Stimulated activated memory B cell treated with anti-CD40 and anti-IgM and Interleukin-4, amounts not matched to agents 10 μg/mL and 1 μg/mL and 100 μg/mL, for 72 hours (primary cell): ENCODE measurements around the gene WAC.
"Not testable (repeated sequence)": the region's sequence is repeated elsewhere in the genome, so short reads cannot be mapped to it uniquely, and the experiment has no call there.

Experiments
- ATAC-seq: fragments of 150-1000 bp; cut with Tn5 transposase; 2 replicates; pipeline ENCODE4 v1.10.0; 2021
- H3K27ac Mint-ChIP-seq: one replicate; pipeline ENCODE4 v1.8.0; 2022; ENCODE audit warnings: mild to moderate bottlenecking, mixed read lengths
- H3K27me3 Mint-ChIP-seq: one replicate; pipeline ENCODE4 v1.8.0; 2022; ENCODE audit warnings: mixed read lengths
- H3K36me3 Mint-ChIP-seq: one replicate; pipeline ENCODE4 v1.8.0; 2022; ENCODE audit warnings: mixed read lengths
- H3K4me1 Mint-ChIP-seq: one replicate; pipeline ENCODE4 v1.8.0; 2022; ENCODE audit warnings: mixed read lengths
- H3K4me3 Mint-ChIP-seq: one replicate; pipeline ENCODE4 v1.8.0; 2022; ENCODE audit warnings: mild to moderate bottlenecking, moderate library complexity, mixed read lengths
- H3K9me3 Mint-ChIP-seq: one replicate; pipeline ENCODE4 v1.8.0; 2022; ENCODE audit warnings: mixed read lengths

Gene WAC

GRCh38 chr10:28638392-28638791 lies 105.5 kb downstream of the WAC start:
- no peak for ATAC-seq
- Mint-ChIP-seq H3K4me3 (no peak overlapping the region), H3K36me3 (no peaks in the 10 kb centered on the region), H3K9me3 (peaks cover 9% of the 10 kb centered on the region), H3K27me3 (peaks cover 39% of the 10 kb centered on the region), H3K4me1 (no peaks in the 10 kb centered on the region), H3K27ac (no peak overlapping the region)

DNA sequence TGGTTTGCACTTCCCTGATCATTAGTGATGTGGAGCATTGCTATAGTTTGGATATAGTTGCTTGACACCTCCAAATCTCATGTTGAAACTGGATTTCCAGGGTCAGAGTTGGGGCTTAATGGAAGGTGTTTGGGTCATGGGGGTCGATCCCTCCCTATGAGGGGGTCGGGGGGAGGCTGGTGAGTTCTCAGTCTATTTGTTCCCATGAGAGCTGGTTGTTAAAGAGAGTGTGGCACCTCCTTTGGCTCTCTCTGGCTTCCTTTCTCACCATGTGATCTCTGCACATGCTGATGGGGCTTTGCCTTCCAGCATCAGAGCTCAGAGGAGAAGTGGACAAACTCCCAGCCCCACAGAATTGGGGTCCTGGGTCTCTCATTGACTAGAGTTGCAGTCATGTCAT lies 107.6 kb downstream of the WAC start:
- Mint-ChIP-seq H3K4me1 (no peaks in the 10 kb centered on the region), H3K36me3 (no peaks in the 10 kb centered on the region), H3K4me3 (no peak overlapping the region), H3K9me3 (peaks cover 9% of the 10 kb centered on the region), H3K27me3 (peaks cover 30% of the 10 kb centered on the region), H3K27ac (no peak overlapping the region)
- ATAC-seq, result no peak

DNA sequence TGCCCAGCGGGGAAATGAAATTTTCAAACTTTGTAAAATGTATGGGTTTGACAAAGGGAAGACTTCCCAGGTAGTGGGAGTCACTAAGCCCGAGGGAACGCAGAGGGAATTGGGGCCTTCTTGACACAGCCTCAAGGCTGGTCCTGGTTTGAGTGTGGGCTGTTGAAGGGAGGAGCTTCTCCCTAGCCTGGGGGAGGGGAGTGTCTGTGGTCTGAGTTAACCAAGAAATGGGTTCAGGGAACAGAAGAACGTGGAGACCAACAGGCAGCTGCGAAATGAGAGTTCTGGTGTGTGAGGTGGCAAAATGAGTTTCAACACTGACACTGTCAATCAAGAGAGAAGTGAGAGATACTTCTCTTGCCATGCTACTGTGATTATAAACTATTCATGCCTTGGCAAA lies 111.7 kb downstream of the WAC start:
- no peak overlapping the region for H3K4me3 Mint-ChIP-seq
- H3K36me3 Mint-ChIP-seq, result no peaks in the 10 kb centered on the region
- peaks cover 23% of the 10 kb centered on the region for H3K27me3 Mint-ChIP-seq
- H3K4me1 Mint-ChIP-seq, result no peaks in the 10 kb centered on the region
- H3K27ac Mint-ChIP-seq, result no peak overlapping the region
- peaks cover 2% of the 10 kb centered on the region for H3K9me3 Mint-ChIP-seq
- no peak for ATAC-seq

DNA sequence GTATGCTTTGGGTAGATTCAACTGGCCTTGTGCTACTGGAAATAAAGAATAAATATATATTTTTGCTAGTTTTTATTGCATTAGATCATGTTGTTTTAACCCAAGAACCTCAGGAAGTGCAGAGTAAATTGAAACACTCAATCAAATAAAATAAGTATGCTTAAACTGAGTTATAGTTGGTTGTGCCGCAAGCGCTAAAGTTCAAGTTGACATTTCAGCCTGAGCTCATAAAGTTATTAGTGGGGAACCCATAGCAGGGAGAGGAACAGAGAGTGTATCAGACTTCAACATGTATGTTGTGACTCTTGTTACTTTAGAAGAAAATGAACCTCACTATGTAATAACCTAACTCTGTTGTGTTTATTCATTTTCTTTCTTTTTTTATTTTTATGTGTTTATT lies 119.2 kb downstream of the WAC start:
- no peaks in the 10 kb centered on the region for H3K36me3 Mint-ChIP-seq
- peaks cover 24% of the 10 kb centered on the region for H3K27me3 Mint-ChIP-seq
- no peaks in the 10 kb centered on the region for H3K4me1 Mint-ChIP-seq
- no peak overlapping the region for H3K27ac Mint-ChIP-seq
- no peak overlapping the region for H3K4me3 Mint-ChIP-seq
- no peaks in the 10 kb centered on the region for H3K9me3 Mint-ChIP-seq
- ATAC-seq, result no peak

DNA sequence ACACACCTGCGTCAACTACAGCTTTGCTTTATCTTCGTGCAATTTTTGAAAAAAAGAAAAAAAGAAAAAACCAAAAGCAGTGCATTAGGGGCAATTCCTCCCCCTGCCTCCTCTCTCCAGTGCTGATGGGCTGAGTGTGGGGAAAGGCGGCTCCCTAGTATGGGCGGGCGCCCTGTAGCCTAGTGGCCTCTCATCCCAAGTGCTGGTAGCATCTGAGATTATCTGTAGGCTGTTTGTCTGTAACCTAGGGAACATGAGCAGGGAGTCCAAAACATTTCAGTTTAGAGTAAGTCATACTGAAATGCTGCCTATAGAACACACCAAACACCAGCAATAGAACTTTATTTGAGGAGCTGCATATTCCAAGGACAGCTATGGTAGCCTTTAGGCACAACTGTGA lies 119.8 kb downstream of the WAC start:
- peaks cover 24% of the 10 kb centered on the region for H3K27me3 Mint-ChIP-seq
- H3K9me3 Mint-ChIP-seq, result no peaks in the 10 kb centered on the region
- H3K4me3 Mint-ChIP-seq, result no peak overlapping the region
- H3K27ac Mint-ChIP-seq, result no peak overlapping the region
- ATAC-seq, result no peak
- H3K36me3 Mint-ChIP-seq, result no peaks in the 10 kb centered on the region
- H3K4me1 Mint-ChIP-seq, result no peaks in the 10 kb centered on the region

DNA sequence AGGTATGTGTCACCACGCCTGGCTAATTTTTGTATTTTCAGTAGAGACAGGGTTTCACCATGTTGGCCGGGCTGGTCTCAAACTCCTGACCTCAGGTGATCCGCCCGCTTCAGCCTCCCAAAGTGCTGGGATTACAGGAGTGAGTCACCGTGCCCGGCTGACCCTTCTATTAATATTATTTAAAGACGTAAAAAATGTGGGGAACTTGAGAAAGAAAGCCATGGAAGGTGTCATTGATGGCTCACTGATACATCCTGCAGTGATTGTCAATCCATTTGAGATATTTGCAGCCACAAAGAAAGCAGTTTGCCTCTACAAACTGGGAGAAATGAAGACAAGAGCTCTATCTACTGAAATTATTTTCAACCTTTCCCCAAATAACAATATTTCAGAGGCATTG lies 125.9 kb downstream of the WAC start:
- H3K4me3 Mint-ChIP-seq, ATAC-seq, H3K9me3 Mint-ChIP-seq, H3K36me3 Mint-ChIP-seq, H3K4me1 Mint-ChIP-seq, H3K27ac Mint-ChIP-seq: not testable (repeated sequence)
- peaks cover 43% of the 10 kb centered on the region for H3K27me3 Mint-ChIP-seq

GRCh38 chr10:28661035-28661434 lies 128.1 kb downstream of the WAC start:
- Mint-ChIP-seq H3K36me3 (no peaks in the 10 kb centered on the region), H3K4me3 (no peak overlapping the region), H3K27ac (no peak overlapping the region), H3K27me3 (peaks cover 54% of the 10 kb centered on the region), H3K9me3 (no peaks in the 10 kb centered on the region), H3K4me1 (peaks cover 5% of the 10 kb centered on the region)
- ATAC-seq, result no peak

GRCh38 chr10:28663576-28664368 lies 130.9 kb downstream of the WAC start:
- H3K4me3 Mint-ChIP-seq, result no peak overlapping the region
- H3K27me3 Mint-ChIP-seq, result peaks cover 81% of the 10 kb centered on the region
- H3K27ac Mint-ChIP-seq, result no peak overlapping the region
- peak; percentile 83 for ATAC-seq
- no peaks in the 10 kb centered on the region for H3K36me3 Mint-ChIP-seq
- peaks cover 12% of the 10 kb centered on the region for H3K4me1 Mint-ChIP-seq
- no peaks in the 10 kb centered on the region for H3K9me3 Mint-ChIP-seq

- no peaks in the 10 kb centered on the region for H3K9me3 Mint-ChIP-seq
- ATAC-seq, result no peak
- no peaks in the 10 kb centered on the region for H3K36me3 Mint-ChIP-seq
- no peak overlapping the region for H3K4me3 Mint-ChIP-seq
- H3K27ac Mint-ChIP-seq, result no peak overlapping the region
- H3K4me1 Mint-ChIP-seq, result peaks cover 17% of the 10 kb centered on the region
- peaks cover 87% of the 10 kb centered on the region for H3K27me3 Mint-ChIP-seq
Observed at GRCh38 chr10:28664369-28664740, 131.4 kb downstream of the WAC start.

GRCh38 chr10:28666751-28667467 lies 134.0 kb downstream of the WAC start:
- Mint-ChIP-seq H3K27me3 (peaks cover 82% of the 10 kb centered on the region), H3K4me3 (no peak overlapping the region), H3K4me1 (peaks cover 17% of the 10 kb centered on the region), H3K36me3 (no peaks in the 10 kb centered on the region), H3K9me3 (no peaks in the 10 kb centered on the region), H3K27ac (no peak overlapping the region)
- no peak for ATAC-seq

DNA sequence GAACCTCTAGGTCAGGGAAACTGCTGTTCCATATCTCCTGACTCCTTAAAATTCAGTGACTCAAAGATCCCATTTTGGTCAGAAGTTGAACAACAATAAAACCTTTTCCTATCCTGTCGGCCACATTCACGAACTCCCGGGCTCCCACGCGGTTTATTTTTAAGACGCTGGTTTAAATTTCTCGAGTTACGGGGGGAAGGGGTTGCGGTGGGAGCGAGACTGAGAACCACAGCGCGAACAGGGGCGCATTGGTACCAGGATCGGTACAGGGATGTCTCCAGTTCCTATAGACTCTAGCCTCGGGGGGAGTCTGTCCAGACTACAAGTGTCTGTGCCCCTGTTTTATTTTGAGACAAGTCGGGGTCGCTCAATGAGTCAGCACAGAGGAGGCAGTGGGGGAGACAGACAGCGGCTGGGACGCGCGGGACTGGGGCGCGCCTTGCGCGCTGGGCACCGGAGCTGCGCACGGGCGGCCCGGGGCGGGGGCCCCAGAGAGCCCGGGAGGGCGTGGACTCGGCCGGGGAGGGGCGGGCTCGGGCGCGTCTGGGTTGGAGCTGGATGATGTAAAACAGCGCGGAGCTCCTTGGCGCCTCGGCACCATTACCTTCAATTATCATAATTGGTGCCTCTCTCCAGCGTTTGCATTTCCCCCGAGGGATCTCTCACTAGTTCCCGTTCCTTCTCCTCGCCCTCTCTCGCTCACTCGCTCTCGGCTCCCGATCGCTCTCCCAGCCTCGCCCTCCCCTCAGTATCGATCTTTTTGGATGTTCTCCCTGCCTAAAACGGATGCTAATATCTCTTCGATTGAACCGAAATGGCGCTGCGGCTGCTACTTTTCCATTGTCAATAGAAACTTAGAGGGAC lies 135.7 kb downstream of the WAC start:
- H3K27me3 Mint-ChIP-seq, result peaks cover 70% of the 10 kb centered on the region
- H3K4me1 Mint-ChIP-seq, result peaks cover 16% of the 10 kb centered on the region
- no peaks in the 10 kb centered on the region for H3K36me3 Mint-ChIP-seq
- no peaks in the 10 kb centered on the region for H3K9me3 Mint-ChIP-seq
- peak overlapping the region; percentile 63 for H3K4me3 Mint-ChIP-seq
- peak; percentile 69 for ATAC-seq
- no peak overlapping the region for H3K27ac Mint-ChIP-seq

- no peak for ATAC-seq
- Mint-ChIP-seq H3K36me3 (no peaks in the 10 kb centered on the region), H3K4me1 (peaks cover 12% of the 10 kb centered on the region), H3K27me3 (peaks cover 68% of the 10 kb centered on the region), H3K4me3 (peak overlapping the region; percentile 63), H3K27ac (no peak overlapping the region), H3K9me3 (no peaks in the 10 kb centered on the region)
Observed at GRCh38 chr10:28669227-28670173, 136.6 kb downstream of the WAC start.
